Raji (cell line): ENCODE results near the gene SETD1A.

Experiments used
- POLR2A ChIP-seq: IDR thresholded peaks from 2 replicates; pipeline ENCODE4 v1.6.1; 2011; ENCODE audit warnings: low read depth, low read length, control low read depth; ENCODE audit not compliant: insufficient read depth

SETD1A gene

GRCh38 chr16:31005350-31006085 is 48.0 kb downstream of the SETD1A start:
- no peak for TF ChIP-seq POLR2A

GRCh38 chr16:31006086-31006385 is 48.5 kb downstream of the SETD1A start:
- no peak for TF ChIP-seq POLR2A

DNA sequence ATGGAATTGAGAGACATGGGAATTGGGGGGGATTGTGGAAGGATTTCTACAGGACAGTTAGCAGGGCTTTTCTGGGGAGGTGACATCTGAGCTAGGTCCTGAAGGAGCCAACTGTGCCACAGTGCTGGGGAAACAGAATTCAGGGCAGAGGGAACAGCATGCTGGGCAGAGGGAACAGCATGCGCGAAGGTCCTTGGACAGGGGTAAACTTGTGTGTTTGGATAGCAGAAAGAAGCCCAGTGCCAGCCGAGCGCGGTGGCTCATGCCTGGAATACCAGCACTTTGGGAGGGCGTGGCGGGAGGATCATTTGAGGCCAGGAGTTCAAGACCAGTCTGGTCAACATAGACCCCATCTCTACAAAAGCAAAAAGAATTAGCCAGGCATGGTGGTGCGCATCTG is 49.0 kb downstream of the SETD1A start:
- TF ChIP-seq POLR2A: no peak

DNA sequence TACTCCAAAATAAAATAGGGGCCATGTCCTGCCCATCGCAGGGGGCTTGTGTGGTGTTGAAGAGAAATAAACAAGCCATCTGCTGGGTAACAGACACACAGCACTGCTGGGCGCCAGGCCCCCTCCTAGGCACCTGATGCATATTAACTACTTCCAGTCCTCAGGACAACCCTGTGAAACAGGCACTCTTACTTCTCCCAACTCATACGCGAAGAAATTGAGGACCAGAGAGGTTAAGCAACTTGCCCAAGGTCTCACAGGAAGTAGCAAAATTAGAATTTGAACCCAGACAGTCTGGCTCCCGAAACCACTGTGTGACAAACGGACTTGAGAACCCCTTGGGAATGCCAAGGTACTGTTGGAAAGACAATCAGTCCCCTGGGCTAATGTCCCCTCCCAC is 50.1 kb downstream of the SETD1A start:
- no peak for TF ChIP-seq POLR2A

- TF ChIP-seq POLR2A: no peak
Observed at GRCh38 chr16:31008149-31008548, 50.6 kb downstream of the SETD1A start.

DNA sequence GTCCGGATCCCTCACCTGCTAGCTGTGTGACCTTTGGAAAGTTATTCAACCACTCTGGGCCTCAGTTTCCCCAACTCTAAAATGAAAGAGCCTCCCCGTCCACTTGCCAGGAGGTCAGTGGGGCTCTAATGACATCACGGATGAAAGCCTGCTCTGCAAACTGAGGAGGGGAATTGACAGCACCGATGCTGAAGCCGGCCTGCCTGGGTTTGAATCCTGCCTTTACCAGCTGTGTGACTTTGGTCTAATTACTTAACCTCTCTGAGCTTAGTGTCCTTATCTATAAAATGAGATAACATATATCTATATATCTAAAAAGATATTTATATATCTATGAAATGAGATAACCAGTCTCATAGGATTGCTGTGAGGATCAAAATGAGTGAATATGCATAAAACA is 51.0 kb downstream of the SETD1A start:
- TF ChIP-seq POLR2A: no peak

DNA sequence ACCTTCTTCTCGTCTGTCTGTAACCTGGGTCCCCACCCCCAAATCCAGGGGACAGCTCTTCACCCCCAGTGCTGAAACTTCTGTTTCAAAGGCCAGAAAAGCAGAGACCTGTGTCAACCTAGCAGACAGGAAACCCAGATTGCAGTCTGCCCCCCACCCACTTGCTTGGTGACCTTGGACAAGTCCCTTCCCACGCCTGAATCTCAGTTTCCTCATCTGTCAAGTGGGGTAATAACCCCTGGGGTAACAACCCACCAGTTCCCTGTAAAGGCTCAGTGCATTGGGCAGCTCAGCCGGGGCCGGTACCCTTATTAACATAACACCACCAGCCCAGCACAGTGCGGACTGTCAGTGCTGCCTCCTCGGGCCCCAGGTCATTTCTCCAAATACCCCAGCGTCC is 51.6 kb downstream of the SETD1A start:
- no peak for TF ChIP-seq POLR2A

GRCh38 chr16:31009894-31010584 is 52.5 kb downstream of the SETD1A start:
- no peak for TF ChIP-seq POLR2A

DNA sequence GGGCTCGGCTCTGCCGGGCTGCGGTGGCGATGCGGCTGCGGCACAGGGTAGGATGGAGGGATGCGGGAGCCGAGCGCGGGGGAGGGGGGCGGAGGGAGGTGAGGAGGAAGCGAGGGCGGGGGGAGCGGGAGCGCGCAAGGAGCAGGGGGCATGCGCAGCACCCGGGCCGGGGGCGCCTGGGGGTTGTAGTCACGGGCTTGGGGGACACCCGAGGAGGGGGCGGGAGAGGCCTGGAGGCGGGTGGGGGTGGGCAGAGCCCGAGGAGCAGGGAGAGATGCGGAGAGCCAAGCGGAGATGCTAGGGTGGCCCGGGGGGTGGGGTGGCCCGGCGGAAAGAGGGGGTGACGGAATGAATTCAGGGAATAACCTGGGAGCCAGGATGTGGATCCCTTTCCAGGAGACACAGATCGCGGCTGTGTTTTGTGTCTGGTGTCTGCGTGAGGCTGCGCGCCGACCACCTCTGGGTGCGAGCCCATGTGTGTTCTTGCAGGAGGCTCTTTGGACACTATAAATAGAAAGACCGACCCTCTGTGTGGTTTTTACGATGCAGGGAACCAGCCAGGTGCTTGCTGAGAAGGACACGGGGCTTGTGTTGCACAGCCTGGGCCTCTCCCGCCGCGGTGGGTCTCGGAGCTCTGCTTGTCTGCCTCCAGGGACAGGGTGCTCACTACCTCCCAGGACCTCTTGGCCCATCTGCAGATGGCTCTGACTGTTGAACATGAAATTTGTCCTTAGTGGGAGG is 53.2 kb downstream of the SETD1A start, which contains the start of gene STX1B:
TSS of gene STX1B (minus strand) at position 54 of the 741 bp plus-strand sequence. CDS start 242 bp downstream, outside the sequence.
- TF ChIP-seq POLR2A: no peak

DNA sequence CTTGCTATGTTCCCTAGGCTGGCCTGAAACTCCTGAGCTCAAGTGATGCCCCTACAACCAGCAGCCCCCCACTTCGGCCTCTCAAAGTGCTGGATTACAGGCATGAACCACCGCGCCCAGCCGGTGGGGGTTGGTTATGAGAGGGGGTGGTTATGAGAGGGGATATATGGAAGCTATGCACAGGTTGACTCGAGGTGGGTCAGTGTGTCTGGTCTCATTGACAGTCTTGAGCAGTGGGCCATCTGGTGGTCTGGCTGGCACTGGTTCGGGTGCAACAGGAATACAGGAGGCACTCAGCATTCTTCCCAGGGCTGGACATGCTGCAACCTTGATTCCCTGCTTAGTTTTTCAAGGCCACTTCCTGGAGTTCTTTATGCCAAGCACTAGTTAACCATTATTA is 58.5 kb downstream of the SETD1A start:
- no peak for TF ChIP-seq POLR2A

DNA sequence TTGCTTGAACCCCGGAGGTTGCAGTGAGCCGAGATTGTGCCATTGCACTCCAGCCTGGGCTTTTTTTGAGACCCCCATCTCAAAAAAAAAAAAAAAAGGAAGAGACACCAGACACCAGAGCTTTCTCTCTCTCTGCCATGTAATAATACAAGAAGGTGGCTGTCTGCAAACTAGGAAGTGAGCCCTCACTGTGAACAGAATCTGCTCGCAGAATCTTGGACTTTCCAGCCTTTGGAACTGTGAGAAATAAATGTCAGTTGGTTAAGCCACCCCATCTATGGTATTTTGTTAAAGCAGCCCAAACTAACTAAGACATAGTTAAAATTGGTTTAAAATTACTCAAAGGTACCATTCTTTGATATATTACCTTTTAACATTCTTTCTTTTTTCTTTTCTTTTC is 63.0 kb downstream of the SETD1A start:
- TF ChIP-seq POLR2A: no peak

DNA sequence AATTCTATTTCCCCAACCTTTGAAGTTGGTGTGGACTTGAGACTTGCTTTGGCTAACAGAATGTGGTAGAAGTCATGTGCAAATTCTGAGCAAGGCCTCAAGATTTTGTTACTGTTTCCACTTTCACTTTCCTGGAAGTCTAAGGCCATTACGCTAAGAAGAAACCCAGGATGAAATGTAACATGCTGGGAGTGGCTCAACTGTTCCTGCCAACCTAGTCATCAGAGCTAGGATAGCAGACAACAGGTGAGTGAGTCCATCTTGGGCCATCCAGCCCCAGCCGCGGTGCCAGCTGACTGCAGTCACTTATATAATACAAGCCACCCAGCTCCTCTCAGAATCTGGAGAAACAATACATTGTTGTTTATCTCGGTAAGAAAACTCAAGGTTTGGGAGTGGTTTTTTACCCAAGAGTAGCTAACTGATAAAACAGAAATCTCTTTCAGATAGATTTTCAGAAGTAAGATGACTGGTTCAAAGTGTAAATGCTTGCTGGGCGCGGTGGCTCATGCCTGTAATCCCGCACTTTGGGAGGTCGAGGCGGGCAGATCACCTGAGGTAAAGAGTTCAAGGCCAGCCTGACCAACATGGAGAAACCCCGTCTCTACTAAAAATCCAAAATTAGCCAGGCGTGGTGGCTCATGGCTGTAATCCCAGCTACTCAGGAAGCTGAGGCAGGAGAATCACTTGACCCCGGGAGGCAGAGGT is 65.1 kb downstream of the SETD1A start:
- TF ChIP-seq POLR2A: no peak

GRCh38 chr16:31023252-31023602 is 65.7 kb downstream of the SETD1A start:
- TF ChIP-seq POLR2A: no peak

GRCh38 chr16:31023627-31024226 is 66.2 kb downstream of the SETD1A start:
- TF ChIP-seq POLR2A: no peak

DNA sequence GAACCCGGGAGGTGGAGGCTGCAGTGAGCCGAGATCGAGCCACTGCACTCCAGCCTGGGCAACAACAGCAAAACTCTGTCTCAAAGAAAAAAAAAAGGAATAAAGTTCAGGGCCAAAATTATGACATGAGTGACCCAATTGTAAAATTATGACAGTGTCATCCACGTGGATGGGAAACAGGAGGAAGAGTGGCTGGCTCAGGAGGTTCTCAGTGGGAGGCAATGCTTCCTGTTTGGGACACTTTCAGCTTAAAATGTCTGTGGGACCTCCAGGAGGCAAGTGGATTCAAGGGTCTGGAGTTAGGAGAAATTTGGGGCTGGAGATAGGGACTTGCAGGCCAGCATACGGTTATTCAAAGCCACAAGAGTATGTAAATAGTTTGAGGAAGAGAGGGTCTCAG is 67.8 kb downstream of the SETD1A start:
- no peak for TF ChIP-seq POLR2A
